ENCODE measurements around the gene NFE2.
A peak's percentile ranks its signal among the peaks of the same experiment; 100 is the strongest.

Gene NFE2

GRCh38 chr12:54306925-54307741, 6.3 kb upstream of the NFE2 start:
- DNase-seq, result no peak

- DNase-seq, result peak in 3 of 51 donors; percentile 7 to 37 (median 13)
These were observed 3.5 kb upstream of the NFE2 start for GRCh38 chr12:54304187-54304810.

GRCh38 chr12:54303640-54304039, 2.8 kb upstream of the NFE2 start:
- no peak for DNase-seq

- no peak for DNase-seq
These were observed 723 bp upstream of the NFE2 start for GRCh38 chr12:54301428-54302048.

- DNase-seq, result no peak
These were observed 537 bp downstream of the NFE2 start for GRCh38 chr12:54300225-54300731.

GRCh38 chr12:54299515-54300224, 1.1 kb downstream of the NFE2 start:
- no peak for DNase-seq

GRCh38 chr12:54298904-54299303, 1.9 kb downstream of the NFE2 start:
- no peak for DNase-seq

GRCh38 chr12:54296393-54297099, 4.3 kb downstream of the NFE2 start:
- no peak for DNase-seq

- no peak for DNase-seq
These were observed 5.8 kb downstream of the NFE2 start for GRCh38 chr12:54294953-54295566.

GRCh38 chr12:54294152-54294952, 6.5 kb downstream of the NFE2 start:
- peak in 37 of 51 donors; percentile 18 to 82 (median 56) for DNase-seq

- no peak for DNase-seq
These were observed 7.9 kb downstream of the NFE2 start for GRCh38 chr12:54292931-54293241.

GRCh38 chr12:54292083-54292930, 8.5 kb downstream of the NFE2 start:
- no peak for DNase-seq

- DNase-seq, result no peak
These were observed 13.3 kb downstream of the NFE2 start for GRCh38 chr12:54287261-54288157.

GRCh38 chr12:54286042-54287030, 14.5 kb downstream of the NFE2 start:
- no peak for DNase-seq

- no peak for DNase-seq
These were observed 15.4 kb downstream of the NFE2 start for GRCh38 chr12:54285150-54286041.

Measured in hypothalamus (tissue), 51 donors.